ENCODE data around the gene TKT. TPM values are rescaled to one million over a fixed set of nuclear protein-coding genes. Genes with fewer than 3 reads are reported as not detected.

TKT gene, protein sequence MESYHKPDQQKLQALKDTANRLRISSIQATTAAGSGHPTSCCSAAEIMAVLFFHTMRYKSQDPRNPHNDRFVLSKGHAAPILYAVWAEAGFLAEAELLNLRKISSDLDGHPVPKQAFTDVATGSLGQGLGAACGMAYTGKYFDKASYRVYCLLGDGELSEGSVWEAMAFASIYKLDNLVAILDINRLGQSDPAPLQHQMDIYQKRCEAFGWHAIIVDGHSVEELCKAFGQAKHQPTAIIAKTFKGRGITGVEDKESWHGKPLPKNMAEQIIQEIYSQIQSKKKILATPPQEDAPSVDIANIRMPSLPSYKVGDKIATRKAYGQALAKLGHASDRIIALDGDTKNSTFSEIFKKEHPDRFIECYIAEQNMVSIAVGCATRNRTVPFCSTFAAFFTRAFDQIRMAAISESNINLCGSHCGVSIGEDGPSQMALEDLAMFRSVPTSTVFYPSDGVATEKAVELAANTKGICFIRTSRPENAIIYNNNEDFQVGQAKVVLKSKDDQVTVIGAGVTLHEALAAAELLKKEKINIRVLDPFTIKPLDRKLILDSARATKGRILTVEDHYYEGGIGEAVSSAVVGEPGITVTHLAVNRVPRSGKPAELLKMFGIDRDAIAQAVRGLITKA
- total RNA-seq = 100 to 1,000 TPM; 487 to 696 TPM

DNA sequence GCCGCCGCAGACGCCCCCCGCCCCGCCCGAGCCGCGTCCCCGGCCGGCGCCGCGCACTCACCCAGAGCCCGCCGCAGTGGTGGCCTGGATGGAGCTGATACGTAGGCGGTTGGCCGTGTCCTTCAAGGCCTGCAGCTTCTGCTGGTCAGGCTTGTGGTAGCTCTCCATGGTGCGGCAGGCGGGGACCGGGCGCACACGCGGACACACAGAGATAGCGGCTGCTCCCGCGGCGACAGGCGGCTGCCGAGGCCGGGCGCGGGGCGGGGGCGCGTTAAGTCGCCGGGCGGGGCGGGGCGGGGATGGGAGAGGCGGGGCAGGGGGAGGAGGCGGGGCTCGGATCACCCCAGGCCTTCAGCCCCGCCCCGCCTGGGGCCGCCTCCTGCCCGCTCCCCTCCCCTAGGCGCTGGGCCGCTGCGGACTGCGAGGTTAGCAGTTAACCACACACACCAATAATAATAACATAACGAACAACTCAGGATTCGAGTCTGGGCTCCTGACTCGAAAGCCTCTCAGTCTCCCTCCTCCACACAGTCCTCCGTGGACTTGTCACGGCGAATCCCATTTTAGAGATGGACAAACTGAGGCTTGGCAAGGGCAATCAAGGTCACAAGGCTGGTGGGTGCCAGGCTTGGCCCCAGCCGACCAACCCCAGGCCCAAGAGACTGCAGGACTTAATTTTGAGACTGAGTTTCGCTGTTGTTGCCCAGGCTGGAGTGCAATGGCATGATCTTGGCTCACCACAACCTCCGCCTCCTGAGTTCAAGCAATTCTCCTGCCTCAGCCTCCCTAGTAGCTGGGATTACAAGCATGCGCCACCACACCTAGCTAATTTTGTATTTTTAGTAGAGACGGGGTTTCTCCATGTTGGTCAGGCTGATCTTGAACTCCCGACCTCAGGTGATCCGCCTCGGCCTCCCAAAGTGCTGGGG, at the start of gene TKT:
Gene TKT (minus strand): TSS at position 248 of the 929 bp plus-strand sequence. CDS start 80 bp downstream, at position 168.

Small RNA genes lying within 50 kb of the gene (small RNA-seq; reads per million reads assigned to genes)
- 0 reads per million in 2 donors for gene RF00019

Other genes with a start within 250 kb of the TKT start
- 10 to 100 TPM; 12.4 to 14.7 TPM for gene SFMBT1, start 209.9 kb downstream of the TKT start, total RNA-seq
- gene RFT1, start 125.6 kb downstream of the TKT start, total RNA-seq = 10 to 100 TPM in 1 of 2 donors, 1 to 10 TPM in 1; 10.0 to 11.7 TPM
- gene PRKCD, start 94.8 kb downstream of the TKT start, total RNA-seq = 10 to 100 TPM in 1 of 2 donors, 1 to 10 TPM in 1; 4.8 to 12.0 TPM
- gene DCP1A, start 91.5 kb upstream of the TKT start, total RNA-seq = 10 to 100 TPM; 24.4 to 27.3 TPM
- 1 to 10 TPM; 1.7 to 4.8 TPM for gene CACNA1D, start 238.6 kb upstream of the TKT start, total RNA-seq

Data from melanocyte of skin (primary cell).